HG03097 (cell line): ENCODE measurements around the gene RNASE4.
"Not testable (repeated sequence)": the region's sequence is repeated elsewhere in the genome, so short reads cannot be mapped to it uniquely, and the experiment has no call there.

Experiments
- ATAC-seq: cut with Tn5 transposase; IDR thresholded peaks from one replicate; pipeline ENCODE4 v1.9.1; 2021; ENCODE audit not compliant: unreplicated experiment, low FRiP score

The RNASE4 gene, protein sequence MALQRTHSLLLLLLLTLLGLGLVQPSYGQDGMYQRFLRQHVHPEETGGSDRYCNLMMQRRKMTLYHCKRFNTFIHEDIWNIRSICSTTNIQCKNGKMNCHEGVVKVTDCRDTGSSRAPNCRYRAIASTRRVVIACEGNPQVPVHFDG

DNA sequence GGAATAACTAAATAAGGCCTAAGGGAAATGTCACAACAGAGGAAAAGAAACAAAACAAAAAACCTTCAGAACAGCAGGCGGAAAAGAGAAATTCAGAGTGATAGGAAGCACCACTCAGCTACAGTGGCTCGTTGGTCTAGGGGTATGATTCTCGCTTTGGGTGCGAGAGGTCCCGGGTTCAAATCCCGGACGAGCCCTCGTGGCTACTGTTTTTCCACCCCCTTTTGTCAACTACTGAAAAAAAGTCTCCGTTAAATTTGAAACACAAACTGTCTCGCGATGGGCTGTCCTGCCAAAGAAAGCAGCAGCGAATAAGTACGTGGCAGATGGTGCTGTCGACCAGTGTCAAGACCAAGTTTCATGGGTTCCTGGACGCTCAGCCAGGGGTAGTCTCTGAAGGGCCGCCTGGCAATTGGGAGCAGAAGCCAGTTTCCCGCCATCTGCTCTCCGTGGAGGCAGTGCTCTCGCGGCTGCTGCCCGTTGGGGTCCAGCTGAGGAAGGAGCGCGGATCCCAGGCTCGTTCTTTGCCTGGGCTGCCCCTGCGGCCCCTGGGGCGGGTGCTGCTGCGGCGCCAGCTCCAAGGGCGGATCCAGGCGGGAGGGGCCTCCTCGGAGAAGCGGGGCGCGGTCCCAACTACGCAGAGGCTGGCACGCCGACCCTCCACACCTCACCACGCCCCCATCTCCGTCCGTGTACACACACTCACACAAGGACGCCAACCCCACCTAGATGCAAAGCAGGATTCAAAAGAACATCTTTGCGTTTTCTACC is at the start of gene RNASE4:
RNASE4 (plus strand) TSS at position 670 of the 771 bp plus-strand sequence. CDS start 14,812 bp downstream, outside the sequence.
- ATAC-seq, result peak; percentile 26

DNA sequence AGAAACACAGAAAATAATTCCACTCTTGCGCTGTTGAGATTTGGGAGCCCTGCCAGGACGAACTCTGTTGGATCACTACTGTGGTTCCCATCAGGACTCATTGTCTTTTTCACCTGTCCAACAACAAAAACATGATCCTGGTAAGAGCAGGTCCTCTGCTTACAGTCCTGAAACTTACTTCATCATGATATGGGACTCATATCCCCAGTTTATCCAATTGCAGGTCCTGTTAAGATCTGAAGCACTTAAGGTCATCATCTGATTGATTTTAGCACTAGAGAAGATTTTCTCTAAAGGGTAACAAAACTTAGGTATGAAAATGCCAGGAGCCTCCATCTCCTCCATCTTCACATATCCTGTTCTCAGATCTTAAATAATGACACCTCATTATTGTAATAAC is 42.8 kb upstream of the RNASE4 start, which contains the start of gene OR6S1:
OR6S1 (minus strand) TSS at position 101 of the 400 bp plus-strand sequence; CDS start at position 101, 0 bp downstream.
- ATAC-seq, result no peak

GRCh38 chr14:20642182-20642581 is 42.2 kb upstream of the RNASE4 start:
- no peak for ATAC-seq

DNA sequence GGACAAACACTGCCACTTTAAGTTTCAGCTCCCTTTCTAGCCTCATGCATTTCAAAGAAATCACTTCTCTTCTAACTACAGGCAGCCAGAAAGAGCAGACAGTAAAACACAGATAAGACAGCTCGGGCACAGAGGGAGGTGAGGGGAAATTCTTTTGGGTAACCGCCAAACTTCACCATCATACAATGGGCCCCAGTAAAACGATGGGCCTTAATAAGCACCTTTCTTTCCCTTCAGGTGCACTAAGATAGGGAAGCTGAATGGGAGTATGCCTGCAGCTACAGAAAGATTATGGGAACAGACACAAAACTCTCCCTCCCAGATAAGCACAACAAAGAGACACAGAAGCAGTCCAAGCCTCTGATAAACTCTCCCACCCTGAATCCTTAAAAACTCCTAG is 41.6 kb upstream of the RNASE4 start:
- not testable (repeated sequence) for ATAC-seq

- no peak for ATAC-seq
Measured at GRCh38 chr14:20644520-20644919, 39.8 kb upstream of the RNASE4 start.

DNA sequence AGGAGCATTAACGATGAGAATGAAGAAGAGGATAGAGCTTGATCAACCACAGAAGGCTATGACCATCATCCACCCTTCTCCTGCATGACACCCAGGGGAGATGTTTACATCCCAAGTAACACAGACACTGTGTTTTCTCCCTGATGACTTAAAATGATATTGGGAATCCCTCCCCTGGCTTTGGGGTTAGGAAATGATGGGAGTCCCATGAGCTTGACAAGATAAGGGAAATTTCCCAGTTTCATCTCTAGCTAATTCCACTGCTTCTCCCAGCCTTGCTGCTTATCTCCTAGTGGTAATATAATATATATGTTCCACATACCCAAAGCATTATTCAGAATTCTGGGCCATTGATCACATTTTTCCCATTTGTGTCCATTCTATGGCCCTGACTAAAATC is 38.9 kb upstream of the RNASE4 start:
- no peak for ATAC-seq

GRCh38 chr14:20652996-20653975 is 31.1 kb upstream of the RNASE4 start:
- no peak for ATAC-seq

DNA sequence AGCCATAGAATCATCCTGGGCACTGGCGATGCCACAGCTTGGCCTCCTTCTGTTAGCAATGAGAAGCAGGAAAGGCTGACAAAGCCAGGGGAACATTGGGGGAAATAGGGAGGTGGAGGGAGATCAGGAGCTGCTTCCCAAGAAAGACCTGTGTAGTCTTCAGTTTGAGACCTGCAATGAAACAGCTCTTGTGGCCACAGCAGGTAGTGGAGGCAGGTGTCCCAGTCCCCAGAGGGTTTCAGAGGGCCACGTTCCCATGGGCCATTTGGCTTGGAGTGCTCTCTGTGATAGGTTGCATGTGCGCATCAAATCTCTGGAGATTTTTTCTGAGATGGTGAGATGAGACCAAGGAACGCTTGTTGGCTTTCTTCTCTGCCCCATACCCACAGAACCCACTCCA is 28.5 kb upstream of the RNASE4 start:
- ATAC-seq, result no peak

GRCh38 chr14:20656274-20656673 is 28.1 kb upstream of the RNASE4 start:
- no peak for ATAC-seq

DNA sequence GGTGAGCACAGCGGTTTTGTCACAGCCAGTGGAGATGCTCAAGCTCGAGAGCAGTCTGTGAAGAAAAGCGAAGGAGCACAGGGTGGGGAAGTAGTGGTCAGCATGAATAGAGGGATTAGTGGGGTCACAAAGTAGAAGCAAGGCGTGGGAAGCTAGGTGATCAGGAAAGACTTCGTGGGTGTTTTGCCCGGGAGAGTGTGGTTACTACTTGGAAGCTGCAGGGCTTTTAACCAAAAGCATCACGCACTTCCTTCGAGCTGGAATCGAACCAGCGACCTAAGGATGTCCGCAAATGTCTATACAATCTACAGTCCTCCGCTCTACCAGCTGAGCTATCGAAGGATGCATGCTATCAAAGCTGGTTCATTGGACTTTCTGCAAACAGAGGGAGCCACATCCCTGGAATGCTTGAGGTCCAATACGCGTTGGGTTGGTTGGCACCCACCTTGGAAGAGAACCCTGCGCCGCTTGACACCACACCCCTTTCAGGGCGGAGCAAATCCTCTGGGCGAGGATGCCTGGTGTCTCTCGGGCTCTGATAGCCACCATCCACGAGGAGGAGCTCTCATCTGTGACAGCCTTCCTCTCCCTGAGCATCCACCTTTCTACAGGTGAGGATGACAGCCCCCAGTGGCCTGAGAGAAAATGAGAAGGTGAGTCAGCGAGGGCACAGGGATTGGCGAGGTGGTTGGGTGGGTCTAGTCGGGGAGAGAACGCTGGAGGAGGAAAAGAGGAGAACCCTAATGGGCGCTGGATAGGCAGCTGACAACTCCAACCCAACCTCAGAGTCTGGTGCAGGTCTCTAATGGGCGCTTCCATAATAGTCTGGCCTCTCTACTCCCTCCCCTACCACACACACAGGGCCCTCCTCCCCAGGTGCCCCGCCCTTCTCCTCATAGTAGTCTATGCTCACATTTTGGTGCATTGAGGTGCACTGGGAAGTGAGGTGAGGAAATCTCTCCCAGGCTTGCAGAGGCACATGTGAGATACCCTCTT is 26.8 kb upstream of the RNASE4 start:
- no peak for ATAC-seq

DNA sequence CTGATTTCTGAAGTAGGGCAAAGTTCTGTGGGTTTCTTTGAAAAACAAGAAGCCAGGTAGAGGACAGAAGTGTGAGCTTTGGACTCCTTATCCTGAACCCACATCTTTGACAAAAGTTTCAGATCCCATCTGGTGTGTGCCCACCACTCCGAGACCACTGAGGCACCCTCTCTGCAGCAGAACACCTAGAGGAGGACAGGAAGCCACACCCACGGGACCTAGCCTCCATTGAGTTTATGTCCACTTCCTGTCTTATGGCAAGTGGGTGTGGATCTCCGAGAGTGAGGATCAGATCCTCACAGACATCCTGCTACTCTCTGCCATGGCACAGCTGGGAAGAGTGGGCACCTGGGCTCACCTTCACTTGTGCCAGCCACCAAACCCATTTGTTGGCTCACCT is 26.1 kb upstream of the RNASE4 start:
- ATAC-seq, result no peak

DNA sequence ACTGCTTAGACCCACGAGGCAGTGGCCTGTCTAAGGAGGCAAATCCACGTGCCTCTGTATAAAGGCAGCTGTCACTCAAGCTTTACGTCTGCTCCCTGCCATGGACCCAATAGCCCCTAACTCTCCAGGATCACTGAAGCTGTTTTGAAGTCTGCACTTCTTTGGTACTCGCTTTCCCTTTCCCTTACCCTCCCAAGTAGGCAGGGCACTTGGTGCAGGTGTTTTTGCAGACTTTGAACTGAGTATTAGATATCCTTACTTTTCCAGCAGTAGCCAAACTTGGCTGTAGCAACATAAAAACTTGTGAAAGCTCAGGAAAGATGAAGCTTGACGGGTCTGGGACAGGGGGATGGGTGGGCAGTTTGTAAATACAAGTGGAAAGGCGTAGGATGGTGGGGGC is 25.0 kb upstream of the RNASE4 start:
- ATAC-seq, result no peak

- no peak for ATAC-seq
Measured at GRCh38 chr14:20659813-20660395, 24.5 kb upstream of the RNASE4 start.

- no peak for ATAC-seq
Measured at GRCh38 chr14:20661197-20661596, 23.2 kb upstream of the RNASE4 start.

GRCh38 chr14:20662968-20663732 is 21.2 kb upstream of the RNASE4 start:
- ATAC-seq, result peak; percentile 44

- not testable (repeated sequence) for ATAC-seq
Measured at GRCh38 chr14:20666400-20666961, 17.9 kb upstream of the RNASE4 start.

GRCh38 chr14:20667957-20668356 is 16.4 kb upstream of the RNASE4 start:
- peak; percentile 62 for ATAC-seq

GRCh38 chr14:20668969-20669368 is 15.4 kb upstream of the RNASE4 start:
- no peak for ATAC-seq
